ENCODE measurements around the gene MKX. TPM values are rescaled to one million over a fixed set of nuclear protein-coding genes. Genes with fewer than 3 reads are reported as not detected.

Gene MKX
- polyA plus RNA-seq, 2 of the 4 experiments (the other 2 are of a cell fraction), result 0.03 TPM; not detected in 1

DNA sequence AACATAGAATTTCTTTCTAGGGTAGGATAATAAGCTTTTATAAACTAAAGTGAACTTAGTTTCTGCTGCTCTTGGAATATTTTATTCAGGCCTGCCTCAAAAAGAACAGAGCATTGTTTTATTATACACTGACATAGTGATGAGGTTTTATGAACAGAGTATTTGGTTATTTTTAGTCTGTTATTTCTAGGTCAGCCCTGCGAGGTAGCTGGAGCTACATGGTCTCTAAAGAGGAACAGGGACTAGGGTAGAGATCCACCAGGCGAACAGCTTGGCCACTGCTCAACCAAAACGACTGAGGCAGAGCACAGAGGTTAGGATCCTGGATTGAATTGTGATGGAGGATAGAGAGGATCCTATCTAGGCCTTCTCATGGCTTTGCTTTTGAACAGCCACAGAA lies 53.0 kb downstream of the MKX start:
- ChIA-PET POLR2A (no interaction called here), CTCF (no interaction called here)
- 0% methylated on average over 3 of the region's 3 CpGs for WGBS (ENCODE audit: missing lambda C conversion rate)
- no peak for TF ChIP-seq NPAS2 (CRISPR knock-in tag; IDR thresholded peaks at IDR 0.05; ENCODE audit: borderline replicate concordance)
- TF ChIP-seq HEYL (CRISPR knock-in tag; IDR thresholded peaks at IDR 0.05), result no peak
- TF ChIP-seq POLR2A (IDR thresholded peaks at IDR 0.05; ENCODE audit: low read length), result no peak
- TF ChIP-seq, protein P1, sequence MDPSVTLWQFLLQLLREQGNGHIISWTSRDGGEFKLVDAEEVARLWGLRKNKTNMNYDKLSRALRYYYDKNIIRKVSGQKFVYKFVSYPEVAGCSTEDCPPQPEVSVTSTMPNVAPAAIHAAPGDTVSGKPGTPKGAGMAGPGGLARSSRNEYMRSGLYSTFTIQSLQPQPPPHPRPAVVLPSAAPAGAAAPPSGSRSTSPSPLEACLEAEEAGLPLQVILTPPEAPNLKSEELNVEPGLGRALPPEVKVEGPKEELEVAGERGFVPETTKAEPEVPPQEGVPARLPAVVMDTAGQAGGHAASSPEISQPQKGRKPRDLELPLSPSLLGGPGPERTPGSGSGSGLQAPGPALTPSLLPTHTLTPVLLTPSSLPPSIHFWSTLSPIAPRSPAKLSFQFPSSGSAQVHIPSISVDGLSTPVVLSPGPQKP (IDR thresholded peaks at IDR 0.05; ENCODE audit: low read depth, low read length), result no peak
- TF ChIP-seq EP300 (IDR thresholded peaks at IDR 0.05), result no peak
- TF ChIP-seq, protein P2, sequence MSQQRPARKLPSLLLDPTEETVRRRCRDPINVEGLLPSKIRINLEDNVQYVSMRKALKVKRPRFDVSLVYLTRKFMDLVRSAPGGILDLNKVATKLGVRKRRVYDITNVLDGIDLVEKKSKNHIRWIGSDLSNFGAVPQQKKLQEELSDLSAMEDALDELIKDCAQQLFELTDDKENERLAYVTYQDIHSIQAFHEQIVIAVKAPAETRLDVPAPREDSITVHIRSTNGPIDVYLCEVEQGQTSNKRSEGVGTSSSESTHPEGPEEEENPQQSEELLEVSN (IDR thresholded peaks at IDR 0.05; ENCODE audit: borderline replicate concordance, low read depth), result no peak
- TF ChIP-seq GATA3 (IDR thresholded peaks at IDR 0.05; ENCODE audit: borderline replicate concordance), result no peak
- TF ChIP-seq POLR2AphosphoS2 (conservative IDR thresholded peaks at IDR 0.05; ENCODE audit: low read length), result no peak
- no peak for TF ChIP-seq MAFK (IDR thresholded peaks at IDR 0.05; ENCODE audit: partially characterized antibody)
- no peak for TF ChIP-seq CBX2 (IDR thresholded peaks at IDR 0.05; ENCODE audit: borderline replicate concordance, low read depth)
- no peak for TF ChIP-seq KDM1A (IDR thresholded peaks at IDR 0.05; ENCODE audit: low read depth)
- no peak for TF ChIP-seq ESRRA (IDR thresholded peaks at IDR 0.05; ENCODE audit: borderline replicate concordance, low read length)
- TF ChIP-seq REST (IDR thresholded peaks at IDR 0.05), result no peak
- no peak for TF ChIP-seq MAZ (IDR thresholded peaks at IDR 0.05; ENCODE audit: borderline replicate concordance, low read depth, low read length)
- no peak for TF ChIP-seq CHD4 (IDR thresholded peaks at IDR 0.05; ENCODE audit: borderline replicate concordance)
- no peak for TF ChIP-seq FOXS1 (CRISPR knock-in tag; IDR thresholded peaks at IDR 0.05)
- no peak for TF ChIP-seq RARB (CRISPR knock-in tag; IDR thresholded peaks at IDR 0.05)
- ATAC-seq (no peak), DNase-seq (ENCODE audit: low read depth in 1 of 2, low spot score in 1 of 2) (no peak), FAIRE-seq (no peak)
- Histone ChIP-seq H3K4me3 (no peak overlapping the region), H3K27ac (no peak overlapping the region), H3K9me3 (no peaks in the 10 kb centered on the region), H3K4me1 (no peaks in the 10 kb centered on the region), H3K4me2 (no peak overlapping the region)

DNA sequence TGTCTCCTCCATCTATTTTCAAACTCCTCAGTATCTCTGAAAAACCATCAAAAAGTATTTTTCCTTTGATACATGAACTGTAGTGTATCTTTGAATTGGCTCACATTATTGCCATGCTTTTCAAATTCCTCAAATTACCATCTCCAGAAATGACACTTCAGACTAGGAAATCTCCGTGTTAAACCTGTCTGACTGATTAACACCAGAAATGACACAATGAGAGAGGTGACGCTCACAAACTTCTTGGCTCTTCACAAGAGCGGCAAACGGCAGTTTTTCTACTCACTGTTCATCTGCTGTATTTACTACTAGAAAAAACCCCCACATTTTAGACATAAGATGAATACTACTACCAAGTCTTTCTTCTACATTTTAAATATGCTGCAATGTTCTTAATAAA lies 56.6 kb downstream of the MKX start:
- H3K4me2 ChIP-seq, result no peak overlapping the region
- no peaks in the 10 kb centered on the region for H3K9me3 ChIP-seq
- WGBS (ENCODE audit: missing lambda C conversion rate), result 40% methylated on average over 4 of the region's 4 CpGs
- ChIA-PET CTCF (no interaction called here), POLR2A (no interaction called here)
- DNase-seq (ENCODE audit: low read depth in 1 of 2, low spot score in 1 of 2) (no peak), ATAC-seq (no peak), FAIRE-seq (no peak)
- H3K4me3 ChIP-seq, result no peak overlapping the region
- no peaks in the 10 kb centered on the region for H3K4me1 ChIP-seq
- H3K27ac ChIP-seq, result no peak overlapping the region
- no peak for TF ChIP-seq RNF2 (IDR thresholded peaks at IDR 0.05; ENCODE audit: borderline replicate concordance, low read depth)
- no peak for TF ChIP-seq EHMT2 (IDR thresholded peaks at IDR 0.05; ENCODE audit: low read depth)
- no peak for TF ChIP-seq HDAC2 (IDR thresholded peaks at IDR 0.05)
- no peak for TF ChIP-seq SMC3 (IDR thresholded peaks at IDR 0.05)
- TF ChIP-seq PHF8 (IDR thresholded peaks at IDR 0.05; ENCODE audit: borderline replicate concordance, low read depth), result no peak
- TF ChIP-seq, protein P2 (IDR thresholded peaks at IDR 0.05; ENCODE audit: borderline replicate concordance, low read depth), result no peak
- no peak for TF ChIP-seq GATA3 (IDR thresholded peaks at IDR 0.05; ENCODE audit: borderline replicate concordance)
- TF ChIP-seq BCL3 (IDR thresholded peaks at IDR 0.05), result no peak
- TF ChIP-seq MAFK (IDR thresholded peaks at IDR 0.05; ENCODE audit: partially characterized antibody), result no peak
- TF ChIP-seq CBX2 (IDR thresholded peaks at IDR 0.05; ENCODE audit: borderline replicate concordance, low read depth), result no peak
- TF ChIP-seq CHD4 (IDR thresholded peaks at IDR 0.05; ENCODE audit: borderline replicate concordance), result no peak
- TF ChIP-seq RFX5 (IDR thresholded peaks at IDR 0.05), result no peak
- TF ChIP-seq ZC3H11A (IDR thresholded peaks at IDR 0.05), result no peak
